Stimulated activated CD4-positive, alpha-beta T cell treated with anti-CD3 and anti-CD28 coated beads, Interleukin-2, amount 100 ng/mL, for 48 hours (primary cell): Measurements from ENCODE around the gene NRIP3.
"Not testable (repeated sequence)": the region's sequence is repeated elsewhere in the genome, so short reads cannot be mapped to it uniquely, and the experiment has no call there.

Source experiments
- DNase-seq, 2 donors: peaks; one replicate each; pipeline ENCODE4 v3.0.0-alpha.2; 2020

Gene NRIP3

DNA sequence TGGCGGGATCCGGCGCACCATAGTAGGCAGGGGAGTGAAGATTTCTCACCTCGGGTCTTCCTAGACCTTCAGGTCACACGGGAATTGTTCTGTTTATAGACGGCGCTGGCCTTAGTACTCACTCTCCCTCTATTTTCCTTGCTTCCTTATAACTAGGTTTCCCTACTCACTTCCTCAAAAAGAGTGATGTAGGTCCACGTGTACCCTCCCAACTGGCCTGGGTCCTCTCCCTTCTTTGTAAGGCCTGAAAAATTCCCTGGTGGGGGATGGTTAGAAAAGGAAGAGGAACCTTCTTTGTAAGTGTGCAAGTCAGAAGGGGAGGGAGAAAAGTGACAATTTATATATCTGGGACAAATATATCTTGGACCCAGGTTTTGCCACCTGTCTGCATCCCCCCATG lies 36.6 kb downstream of the NRIP3 start:
- DNase-seq, result no peak

DNA sequence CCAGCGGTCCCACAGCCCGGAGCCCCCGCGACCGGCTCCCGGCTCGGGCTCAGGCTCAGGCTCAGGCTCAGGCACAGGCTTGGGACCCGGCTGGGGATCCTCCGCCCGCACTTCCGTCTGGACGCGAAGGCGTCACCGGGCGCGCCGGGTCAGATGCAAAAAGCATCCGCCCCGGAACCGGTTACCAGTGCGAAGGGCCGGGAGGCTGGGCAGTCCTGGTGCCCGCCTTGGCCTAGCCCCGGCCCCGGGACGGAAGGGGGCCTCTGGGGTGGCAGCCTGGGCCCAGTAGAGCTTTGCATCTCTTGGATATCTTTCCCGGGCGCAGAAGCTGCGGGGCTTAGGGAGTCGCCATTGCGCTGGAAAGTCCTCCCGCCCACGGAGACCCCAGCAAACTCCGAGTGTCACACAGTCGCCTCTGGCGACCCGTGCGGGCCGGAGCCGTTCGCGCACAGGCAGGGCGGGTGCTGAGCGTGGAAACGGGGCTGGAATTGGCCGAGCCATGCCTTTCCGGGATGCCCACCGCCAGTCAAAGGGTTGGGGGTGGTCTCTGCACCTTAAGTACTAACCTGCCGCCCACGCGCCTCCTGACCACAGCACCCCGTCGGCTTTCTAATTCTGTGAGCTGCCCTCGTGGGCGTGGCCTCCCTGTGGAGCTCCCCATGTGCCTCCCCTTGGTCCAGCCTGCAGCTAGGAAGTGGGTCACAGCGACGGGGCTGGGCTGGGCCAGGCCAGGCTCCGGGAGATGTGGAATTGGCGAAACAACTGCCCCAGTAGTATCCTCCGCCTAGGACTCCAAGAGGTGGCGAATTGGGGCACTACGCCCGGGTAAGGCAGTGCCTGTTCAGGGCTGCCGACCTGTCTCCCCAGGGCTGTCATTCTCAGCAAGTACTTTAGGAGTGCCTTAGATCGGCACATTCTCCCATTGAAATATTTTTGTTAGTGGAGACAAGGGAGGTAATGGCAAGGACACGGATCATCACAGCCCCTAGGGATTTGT lies 39.2 kb downstream of the NRIP3 start, which contains the start of gene TMEM9B:
TMEM9B (minus strand) TSS at position 119 of the 997 bp plus-strand sequence. CDS start 129 bp downstream, outside the sequence.
- peak; percentile 71 to 75 for DNase-seq

DNA sequence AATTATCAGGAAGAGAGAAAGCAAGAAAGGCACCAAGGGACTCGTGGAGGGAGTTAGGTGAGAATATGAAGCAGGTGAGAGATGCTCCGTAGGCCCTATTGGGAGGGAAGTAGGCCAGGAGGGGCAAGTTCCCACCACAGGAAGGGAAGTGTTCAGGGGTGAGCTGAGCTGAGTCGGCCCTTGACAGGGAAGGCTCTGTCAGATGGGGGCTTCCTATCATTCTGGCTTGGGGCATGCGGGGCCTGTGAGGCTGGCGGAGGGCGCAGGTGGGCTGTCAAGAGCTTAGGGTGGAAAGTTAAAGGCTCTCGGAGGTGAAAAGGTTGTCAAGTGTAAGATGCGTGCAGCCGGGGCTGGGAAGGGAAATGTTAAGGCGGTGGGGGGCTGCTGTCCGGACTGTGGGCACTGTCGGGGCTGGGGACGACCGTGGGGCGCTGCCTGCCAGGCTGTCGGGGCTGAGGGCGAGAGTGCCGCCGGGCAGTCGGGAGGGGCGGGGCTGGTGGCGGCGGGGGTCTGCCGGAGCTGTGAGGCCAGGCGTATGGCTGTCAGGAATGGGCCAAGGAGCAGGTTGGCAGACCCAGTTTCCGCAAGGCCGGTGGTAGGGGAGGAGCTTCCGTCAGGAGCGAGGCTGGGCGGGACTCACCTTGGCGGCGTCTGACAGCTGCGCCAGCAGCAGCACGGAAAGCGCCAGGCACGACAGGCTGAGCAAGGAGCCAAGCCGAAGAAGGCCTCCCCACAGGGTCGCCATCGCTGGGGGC lies 40.1 kb downstream of the NRIP3 start:
- DNase-seq, result peak; percentile 62 to 64

DNA sequence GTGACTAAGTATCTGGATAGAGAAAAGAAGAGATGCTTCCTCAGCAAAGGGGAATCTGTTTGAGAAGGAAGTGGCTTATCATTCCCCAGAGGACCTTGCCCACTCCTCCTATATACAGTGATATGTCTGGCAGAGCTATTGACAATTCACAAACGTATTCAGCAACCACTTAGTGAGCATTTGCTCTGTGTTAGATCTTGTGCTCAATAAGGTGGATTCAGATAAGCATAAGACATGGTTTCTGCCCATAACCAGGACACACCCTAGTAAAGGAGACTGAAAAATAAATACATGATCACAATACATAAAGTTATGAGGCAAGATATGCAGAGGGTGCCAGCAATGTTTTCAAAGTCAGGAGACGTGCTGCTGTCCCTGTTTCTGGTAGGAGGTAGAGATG lies 41.0 kb downstream of the NRIP3 start:
- no peak for DNase-seq

DNA sequence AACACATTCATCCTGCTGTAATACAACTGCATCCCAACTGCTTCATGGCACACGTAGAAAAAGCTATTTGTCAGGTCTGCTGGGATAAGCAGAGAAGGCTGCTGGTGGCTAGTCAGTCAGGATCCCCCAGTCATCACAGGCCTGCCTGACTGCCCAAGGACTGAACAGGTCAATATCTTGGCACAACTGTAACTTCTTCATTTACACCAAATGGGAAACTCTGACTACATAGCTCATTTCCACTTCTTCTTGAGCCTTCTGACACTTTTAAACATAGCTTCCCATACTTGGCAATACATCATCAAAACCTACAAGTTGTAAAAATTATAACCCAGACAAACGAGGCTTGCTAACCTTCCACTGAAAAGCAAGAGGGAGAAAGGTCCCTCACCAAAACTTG lies 42.4 kb downstream of the NRIP3 start:
- DNase-seq, result no peak

DNA sequence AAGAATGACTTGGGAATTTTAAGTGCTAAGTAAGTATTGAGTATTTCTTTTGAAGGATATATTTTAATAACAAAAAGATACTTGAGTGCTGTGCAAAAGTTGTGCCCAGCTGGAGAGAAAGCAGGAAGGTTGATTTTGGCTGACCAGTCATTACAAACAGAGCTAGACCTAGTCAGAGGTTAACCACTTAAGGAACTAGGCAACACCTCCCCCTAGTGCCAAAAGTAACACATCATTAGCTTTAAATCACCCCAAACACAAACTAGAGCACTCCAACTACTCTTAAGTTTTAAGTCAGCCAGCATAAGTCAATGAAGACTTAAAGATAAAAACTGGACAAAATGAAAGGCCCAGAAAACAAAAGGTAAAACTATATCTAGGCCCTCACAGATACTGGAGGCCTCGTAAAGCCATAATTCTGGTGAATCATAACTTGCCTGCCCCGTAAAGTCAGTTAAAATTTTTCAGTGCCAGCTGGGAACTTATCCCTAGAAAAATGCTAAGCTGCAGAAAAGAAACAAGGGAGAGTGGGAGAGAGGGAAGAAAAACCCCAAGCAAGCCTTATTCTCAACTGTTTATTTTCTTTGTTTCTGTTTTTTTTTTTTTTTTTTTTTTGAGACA lies 44.1 kb downstream of the NRIP3 start:
- DNase-seq, result no peak

DNA sequence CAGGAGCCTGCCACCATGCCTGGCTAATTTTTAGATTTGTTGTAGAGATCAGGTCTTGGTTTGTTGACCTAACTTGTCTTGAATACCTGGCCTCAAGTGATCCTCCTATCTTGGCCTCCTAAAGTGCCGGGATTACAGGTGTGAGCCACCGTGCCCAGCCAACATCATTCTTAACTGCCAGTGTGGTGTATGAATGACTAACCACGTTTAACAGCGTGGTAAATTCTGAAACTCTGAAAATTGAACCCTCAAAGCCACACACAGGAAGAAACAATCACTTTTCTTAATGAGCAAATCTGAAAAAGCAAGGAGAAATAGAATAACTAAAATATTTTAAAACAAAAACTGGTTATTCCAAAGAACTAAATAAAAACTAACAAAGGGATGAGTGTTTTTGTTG lies 46.9 kb downstream of the NRIP3 start:
- no peak for DNase-seq

DNA sequence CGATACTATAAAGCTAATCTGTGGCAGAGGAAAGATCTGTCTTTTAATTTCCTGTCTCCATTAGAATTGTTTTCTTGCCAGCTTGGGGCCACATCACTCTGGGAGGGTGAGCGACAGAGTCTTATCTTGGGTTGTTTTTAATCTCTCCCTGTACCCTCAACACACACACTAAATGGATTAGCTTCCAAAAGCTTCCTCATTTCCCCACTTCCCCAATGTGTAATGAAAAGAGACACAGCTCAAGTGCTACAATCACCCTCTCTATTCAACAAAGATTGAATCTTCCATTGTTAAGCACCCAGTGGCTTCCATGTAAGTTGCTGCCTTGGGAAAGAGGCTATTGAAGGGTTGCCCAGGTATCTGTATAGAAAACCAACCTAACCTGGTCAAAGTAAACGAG lies 54.9 kb downstream of the NRIP3 start:
- DNase-seq, result no peak

DNA sequence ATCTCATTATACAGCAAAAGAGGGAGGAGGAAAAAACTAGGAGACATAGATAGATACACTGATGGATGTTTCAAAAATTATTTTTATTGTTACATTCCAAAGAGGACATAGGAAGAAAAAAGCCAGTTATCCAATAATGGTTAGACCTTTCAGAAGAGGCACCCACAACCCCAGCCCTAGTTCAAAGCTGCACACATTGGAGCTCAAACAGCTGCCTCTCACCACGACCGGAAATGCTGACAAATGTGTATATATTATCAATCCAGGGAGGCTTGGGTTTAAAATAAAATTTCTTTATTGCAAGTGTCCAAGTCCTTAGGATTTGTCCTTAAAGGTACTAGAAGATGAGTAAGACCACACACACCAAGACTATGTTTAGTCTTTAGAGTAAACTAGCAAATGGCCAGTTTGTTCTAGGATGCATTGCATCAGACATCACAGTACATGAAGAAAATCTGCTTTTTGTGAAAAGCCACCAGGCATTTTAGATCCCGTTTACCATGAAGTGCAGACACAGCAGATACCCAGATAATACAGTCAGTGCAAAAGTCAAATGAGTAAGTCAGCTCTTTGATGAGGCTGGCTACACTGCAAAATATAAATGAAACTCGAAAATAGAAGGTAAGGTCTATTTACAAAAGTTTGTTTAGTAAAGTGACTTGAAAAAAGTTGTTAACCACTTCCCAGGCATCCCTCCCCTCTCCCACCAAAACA lies 56.4 kb downstream of the NRIP3 start:
- DNase-seq, result no peak

DNA sequence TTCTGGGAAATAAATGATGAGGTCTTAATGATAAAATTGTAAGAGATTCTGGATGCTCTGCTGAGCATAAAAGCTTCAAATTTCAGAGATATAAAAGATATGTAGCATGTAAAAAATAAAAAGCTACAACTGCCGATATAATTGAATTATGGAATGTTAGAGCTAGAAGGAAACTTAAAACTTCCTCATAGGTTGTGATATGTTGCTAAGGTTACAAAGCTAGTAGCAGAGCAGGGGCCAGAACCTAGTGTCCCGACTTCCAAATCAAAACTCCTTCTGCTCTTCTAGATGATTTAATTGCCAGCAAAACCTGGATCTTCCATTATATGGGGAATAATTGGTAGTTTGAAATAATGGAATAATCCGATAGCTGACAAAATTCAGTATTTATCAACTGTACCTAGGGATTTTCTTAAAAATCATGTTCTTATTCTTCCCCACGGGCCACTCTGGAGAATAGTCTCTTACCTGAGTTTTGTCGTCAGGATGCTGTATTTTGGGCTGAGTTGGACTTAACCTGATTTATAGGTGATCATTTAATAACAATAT lies 61.2 kb downstream of the NRIP3 start, which contains the start of gene ASCL3:
ASCL3 (minus strand) TSS at position 499 of the 549 bp plus-strand sequence. CDS start 4,855 bp downstream, outside the sequence.
- no peak for DNase-seq

DNA sequence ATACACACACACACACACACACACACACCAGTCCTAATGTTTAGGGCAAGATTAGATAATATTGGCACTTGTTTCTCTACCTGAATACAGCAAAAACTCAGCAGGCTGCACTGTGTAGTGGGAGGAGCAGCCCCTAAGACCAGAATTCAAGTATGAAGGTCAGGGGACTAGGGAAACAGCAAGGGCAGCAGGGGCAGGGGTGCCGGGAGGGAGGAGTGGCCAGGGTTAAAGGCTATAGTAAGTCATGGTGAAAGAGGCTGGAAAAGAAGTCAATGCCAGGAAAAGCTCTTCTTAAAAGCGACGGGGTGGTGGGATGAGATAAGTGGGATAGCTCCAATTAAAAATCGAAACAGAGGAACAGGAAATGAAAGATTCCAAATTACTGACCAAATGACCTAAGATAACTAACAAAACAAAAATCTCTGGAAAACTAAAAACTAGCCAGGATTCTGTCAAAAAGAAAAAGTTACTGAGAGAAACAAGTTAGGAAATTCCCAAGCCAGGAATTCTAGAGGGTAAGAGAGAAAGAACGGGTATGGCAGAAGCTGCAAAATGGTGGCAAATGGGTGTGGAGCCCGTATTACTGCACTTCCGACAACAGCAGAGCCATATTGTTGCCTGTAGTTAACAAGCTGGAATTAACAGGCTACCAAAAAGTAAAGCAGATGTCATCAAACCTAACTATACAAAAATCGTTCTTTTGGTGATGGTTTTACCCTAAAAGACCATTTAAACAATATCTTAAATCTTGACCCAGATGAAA lies 62.3 kb downstream of the NRIP3 start:
- DNase-seq, result no peak

DNA sequence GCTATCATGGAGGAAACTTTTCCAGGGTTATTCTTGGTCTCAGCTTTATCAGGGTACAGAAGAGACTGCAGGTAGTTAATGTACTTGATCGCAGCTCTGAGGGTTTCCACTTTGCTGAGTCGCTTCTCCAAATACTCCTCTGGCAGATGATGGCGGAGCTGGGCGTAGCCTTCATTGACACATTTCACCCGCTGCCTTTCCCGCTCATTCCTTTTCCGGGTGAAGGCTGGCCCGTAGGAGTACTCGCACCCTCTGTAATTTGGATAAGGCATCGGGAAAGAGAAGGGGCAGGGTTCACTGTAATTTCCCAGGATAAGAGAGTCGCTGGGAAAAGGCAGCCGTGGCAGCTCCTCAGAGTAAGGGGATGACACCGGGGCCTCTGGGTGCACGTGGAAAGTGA lies 66.1 kb downstream of the NRIP3 start:
- no peak for DNase-seq

DNA sequence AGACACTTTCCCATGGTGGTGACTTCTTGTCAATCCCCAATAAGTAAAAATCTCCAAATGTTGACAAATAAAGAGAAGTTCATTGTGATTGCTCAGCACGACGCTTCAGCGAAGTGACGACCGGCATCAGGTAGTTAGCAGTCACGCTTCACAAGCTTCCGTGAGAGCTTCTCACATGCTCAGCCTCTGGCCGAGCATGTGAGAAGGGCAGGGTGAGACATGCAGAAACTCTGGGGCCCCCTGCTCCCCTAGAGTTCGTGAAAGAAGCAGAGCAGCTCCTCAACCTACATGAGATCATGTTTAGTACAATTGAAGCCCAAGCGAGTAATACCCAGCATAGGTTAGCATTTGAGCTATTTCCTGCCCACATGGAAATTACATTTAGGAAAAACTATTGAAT lies 66.6 kb downstream of the NRIP3 start:
- no peak for DNase-seq

DNA sequence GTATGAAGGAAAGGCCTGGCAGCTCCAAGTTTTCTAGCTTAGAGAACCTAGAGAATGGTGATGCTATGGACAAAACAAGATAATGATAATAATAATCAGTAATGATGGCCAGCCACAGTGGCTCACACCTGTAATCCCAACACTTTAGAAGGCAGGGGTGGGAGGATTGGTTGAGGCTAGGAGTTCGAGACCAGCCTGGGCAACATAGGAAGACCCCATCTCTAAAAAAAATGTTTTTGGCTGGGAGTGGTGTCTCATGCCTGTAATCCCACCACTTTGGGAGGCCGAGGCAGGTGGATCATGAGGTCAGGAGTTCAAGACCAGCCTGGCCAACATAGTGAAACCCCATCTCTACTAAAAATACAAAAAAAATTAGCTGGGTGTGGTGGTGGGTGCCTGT lies 68.0 kb downstream of the NRIP3 start:
- not testable (repeated sequence) for DNase-seq

DNA sequence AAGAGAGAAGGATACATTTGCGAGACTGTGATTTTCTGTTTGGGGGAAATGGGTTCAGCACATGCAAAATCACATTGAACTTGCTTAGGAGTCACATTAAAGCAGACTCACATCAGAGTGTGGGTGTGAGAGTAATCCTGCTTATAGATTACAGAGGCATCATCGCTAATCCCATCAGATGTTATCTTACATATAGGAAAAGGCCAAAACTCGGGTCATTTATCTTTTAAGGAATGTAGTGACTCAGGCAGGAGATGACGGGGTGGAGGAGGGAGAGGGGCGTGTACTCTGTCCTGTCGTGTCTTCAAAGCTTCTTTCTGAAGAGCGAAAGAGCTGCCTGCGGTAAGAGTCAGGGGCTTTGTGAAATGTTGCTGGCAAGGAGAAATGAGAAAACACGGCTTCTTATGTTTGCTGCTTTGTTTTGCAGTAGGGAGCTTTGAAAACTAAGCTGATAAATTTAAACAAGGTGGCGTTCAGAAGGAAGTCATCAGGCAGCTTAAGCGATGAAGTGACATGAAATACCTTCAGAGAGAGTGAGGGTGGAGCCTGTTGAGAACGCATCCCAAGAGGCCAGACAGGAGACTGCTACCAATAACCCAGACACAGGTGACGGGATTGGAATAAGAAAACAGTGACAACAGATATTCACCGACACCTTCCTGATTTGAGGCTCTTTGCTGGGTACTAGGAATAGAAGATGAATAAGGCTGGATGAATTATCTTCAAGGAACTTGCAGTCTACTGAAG lies 68.9 kb downstream of the NRIP3 start:
- DNase-seq, result no peak

DNA sequence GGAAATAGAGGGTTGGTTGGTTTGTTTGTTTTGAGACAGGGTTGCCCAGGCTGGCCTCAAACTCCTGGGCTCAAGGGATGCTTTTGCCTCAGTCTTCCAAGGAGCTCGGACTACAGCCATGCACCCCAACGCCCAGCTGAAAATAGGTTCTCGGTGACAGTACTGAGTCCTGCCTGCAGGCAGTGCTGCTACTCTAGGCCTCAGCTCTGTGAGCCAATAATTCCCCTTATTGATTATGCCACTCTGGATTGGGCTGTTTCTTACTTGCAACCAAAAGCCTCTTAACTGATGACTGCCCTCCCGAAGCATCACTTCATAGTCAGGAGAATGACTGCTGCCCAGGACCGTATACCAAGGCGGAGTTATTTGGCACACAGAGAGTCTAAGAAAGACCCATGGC lies 69.9 kb downstream of the NRIP3 start:
- no peak for DNase-seq

DNA sequence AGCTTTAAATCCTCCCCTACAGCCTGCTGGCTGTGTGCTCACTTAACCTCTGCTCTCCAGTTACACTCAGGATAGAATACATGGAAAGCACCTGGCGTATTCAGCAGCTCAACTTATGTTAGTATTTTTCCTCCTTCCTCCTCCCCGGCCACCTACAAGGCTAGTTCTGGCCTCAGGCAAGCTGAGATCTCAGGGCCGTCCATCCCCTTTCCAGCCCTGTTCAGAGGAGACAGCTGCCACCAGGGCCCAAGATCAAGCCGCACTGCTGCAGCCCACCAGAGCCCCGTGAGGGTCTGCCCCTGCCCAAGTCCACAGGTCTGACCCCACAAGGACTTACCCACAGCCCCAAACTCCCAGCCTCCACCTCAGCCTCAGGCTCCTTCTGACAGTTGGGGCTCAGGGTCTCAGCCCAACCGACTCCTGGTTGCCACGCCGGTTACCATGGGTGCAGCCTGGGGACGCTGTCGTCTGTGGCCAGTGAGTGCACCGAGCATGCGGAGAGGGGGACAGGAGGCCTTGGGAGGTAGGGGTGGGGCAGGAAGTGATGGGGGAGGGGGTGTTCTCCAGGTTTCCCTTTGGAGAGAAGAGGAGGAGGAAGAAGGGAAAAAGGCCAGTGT lies 71.1 kb downstream of the NRIP3 start, which contains the start of gene C11orf16:
C11orf16 (minus strand) TSS at position 384 of the 617 bp plus-strand sequence. CDS start 639 bp downstream, outside the sequence.
- no peak for DNase-seq
